ENCODE data around the gene ITM2B.

GRCh38 chr13:48299591-48299990 lies 66.6 kb downstream of the ITM2B start:
- TF ChIP-seq, protein P1, sequence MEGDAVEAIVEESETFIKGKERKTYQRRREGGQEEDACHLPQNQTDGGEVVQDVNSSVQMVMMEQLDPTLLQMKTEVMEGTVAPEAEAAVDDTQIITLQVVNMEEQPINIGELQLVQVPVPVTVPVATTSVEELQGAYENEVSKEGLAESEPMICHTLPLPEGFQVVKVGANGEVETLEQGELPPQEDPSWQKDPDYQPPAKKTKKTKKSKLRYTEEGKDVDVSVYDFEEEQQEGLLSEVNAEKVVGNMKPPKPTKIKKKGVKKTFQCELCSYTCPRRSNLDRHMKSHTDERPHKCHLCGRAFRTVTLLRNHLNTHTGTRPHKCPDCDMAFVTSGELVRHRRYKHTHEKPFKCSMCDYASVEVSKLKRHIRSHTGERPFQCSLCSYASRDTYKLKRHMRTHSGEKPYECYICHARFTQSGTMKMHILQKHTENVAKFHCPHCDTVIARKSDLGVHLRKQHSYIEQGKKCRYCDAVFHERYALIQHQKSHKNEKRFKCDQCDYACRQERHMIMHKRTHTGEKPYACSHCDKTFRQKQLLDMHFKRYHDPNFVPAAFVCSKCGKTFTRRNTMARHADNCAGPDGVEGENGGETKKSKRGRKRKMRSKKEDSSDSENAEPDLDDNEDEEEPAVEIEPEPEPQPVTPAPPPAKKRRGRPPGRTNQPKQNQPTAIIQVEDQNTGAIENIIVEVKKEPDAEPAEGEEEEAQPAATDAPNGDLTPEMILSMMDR (conservative IDR thresholded peaks at IDR 0.05; ENCODE audit: low read depth, low read length): no peak
- TF ChIP-seq EZH2 (IDR thresholded peaks at IDR 0.05; ENCODE audit: low read length, unreplicated experiment): no peak
